ENCODE data around the gene ZDHHC20.
A peak's percentile ranks its signal among the peaks of the same experiment; 100 is the strongest.
"Not testable (repeated sequence)": the region's sequence is repeated elsewhere in the genome, so short reads cannot be mapped to it uniquely, and the experiment has no call there.

ZDHHC20 gene

DNA sequence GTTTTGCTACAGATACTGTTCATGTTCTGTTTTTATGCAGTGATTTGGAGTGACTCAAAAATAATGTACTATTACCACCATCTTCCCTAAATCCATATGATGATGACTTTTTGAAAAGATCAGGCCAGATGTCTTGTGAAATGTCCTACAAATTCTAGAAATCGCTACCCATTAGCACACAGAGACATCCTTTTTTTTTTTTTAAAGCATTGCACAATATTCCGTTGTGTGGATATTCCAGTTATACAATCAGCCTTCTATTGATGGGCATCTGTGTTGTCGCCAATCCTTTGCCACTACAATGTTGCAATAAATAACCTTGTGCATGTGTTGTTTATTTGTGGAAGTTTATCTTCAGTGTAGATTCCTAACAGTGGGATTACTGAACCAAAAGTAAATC, 24.5 kb downstream of the ZDHHC20 start:
- no peak for DNase-seq

DNA sequence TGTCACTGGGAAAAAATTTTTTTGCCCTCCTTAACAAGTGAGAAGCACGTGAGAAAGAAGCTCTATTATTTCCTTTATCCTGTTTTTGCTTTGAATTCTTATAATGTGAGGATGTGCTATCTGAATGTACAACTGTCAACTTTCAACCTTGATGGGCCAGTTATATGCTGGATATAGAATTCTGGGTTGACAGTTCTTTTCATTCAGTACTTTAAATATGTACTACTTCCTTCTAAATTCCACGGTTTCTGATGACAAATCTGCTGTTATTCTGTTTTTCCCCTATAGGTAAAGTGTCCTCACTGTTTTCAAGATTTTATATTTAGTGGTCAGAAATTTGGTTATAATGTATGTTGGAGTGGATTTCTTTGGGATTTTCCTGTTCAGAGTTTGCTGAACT, 29.9 kb downstream of the ZDHHC20 start:
- no peak for DNase-seq

DNA sequence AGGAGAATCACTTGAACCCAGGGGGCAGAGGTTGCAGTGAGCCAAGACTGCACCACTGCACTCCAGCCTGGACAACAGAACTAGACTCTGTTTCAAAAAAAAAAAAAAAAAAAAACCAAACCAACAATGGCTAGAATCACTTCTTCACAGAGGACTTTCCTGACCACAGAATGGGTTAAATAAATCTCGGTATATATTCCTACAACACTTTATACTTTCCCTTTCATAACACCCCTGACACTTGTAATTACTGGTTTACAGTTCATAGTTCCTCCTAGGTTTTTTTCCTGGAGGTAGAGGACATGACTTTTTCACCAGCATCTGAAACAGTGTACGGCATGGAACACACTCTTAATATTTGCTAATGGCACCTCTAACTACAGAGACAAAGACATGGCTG, 31.4 kb downstream of the ZDHHC20 start:
- DNase-seq = no peak

DNA sequence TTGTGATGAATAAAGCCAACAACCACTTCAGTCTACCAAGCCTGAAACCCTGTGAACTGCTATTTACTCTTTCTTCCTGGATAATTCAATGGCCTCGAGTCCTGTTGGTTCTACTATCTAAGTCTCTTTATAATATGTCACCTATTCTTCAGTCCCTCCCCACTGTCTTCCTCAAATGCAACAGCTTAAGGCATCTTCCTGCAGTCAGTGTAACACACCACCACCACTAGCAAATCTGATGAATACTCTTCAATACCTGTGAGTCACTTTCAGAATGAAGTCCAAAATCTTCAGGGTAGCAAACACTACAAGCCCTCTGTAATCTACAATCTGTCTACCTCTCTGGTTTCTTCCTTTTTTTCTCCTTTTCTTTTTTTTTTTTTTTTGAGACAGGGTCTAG, 32.9 kb downstream of the ZDHHC20 start:
- no peak for DNase-seq

DNA sequence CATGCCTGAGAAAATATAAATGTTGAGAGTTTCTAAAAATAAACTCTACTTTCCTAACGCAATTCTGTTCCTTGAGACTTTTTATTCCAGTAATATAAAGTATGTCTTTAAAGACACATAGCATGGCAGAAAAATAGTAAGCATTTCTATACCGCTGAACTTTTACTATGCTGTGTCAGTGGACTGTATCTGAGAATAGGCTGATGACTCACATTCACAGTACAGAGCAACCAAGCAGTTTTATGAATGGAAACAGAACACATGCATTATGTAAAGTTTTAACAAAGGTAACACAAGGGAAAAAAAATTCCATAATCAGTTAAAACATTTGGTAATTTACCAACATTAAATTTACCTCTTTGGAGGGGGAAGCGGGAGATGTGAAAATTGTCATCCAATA, 38.4 kb downstream of the ZDHHC20 start:
- DNase-seq = no peak

DNA sequence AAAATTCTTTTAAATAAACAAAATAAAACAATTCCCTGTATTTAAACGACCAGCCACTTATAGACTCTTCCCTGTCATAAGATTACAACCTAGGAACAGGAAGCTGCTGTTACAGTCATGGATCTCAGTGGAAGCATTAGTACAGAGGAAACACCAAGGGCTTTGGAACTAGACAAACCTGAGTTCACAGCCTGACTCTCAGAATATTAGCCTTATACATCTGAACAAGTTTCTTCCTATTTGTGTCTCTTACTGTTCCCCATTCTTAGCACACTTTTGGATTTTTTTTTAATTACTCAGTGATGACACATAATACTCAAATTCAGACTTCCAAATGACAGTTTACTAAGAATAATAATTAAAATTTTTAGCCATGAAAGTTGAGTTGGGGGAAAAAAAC, 46.1 kb downstream of the ZDHHC20 start:
- DNase-seq = no peak

DNA sequence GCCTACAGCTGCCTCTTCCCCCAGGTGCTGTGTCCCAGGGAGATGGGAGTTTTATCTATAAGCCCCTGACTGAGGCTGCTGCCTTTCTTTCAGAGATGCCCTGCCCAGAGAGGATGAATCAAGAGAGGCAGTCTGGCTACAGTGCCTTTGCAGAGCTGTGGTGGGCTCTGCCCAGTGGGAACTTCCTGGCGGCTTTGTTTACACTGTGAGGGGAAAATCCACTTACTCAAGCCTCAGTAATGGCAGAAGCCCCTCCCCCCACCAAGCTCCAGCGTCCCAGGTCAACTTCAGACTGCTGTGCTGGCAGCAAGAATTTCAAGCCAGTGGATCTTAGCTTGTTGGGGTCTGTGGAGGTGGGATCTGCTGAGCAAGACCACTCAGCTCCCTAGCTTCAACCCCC, 48.6 kb downstream of the ZDHHC20 start:
- not testable (repeated sequence) for DNase-seq

DNA sequence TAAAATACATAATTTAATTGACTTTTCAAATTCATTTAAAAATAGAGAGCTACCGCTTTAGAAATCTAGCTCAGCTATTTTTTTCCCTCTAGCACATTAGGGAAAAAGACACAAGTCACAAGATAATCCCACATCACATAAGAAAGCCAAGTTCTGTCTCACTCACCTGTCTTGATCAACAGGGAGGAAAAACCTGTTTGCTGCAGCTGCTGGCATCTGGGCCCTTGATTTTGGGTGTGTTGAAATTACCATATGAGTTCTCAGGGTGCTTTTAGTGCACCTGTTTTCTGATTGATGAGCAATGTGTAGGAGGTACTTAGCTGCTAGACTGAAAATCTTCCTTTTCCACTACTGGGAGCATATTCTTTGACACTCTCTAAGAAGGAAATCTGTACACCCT, 53.8 kb downstream of the ZDHHC20 start:
- DNase-seq = no peak

DNA sequence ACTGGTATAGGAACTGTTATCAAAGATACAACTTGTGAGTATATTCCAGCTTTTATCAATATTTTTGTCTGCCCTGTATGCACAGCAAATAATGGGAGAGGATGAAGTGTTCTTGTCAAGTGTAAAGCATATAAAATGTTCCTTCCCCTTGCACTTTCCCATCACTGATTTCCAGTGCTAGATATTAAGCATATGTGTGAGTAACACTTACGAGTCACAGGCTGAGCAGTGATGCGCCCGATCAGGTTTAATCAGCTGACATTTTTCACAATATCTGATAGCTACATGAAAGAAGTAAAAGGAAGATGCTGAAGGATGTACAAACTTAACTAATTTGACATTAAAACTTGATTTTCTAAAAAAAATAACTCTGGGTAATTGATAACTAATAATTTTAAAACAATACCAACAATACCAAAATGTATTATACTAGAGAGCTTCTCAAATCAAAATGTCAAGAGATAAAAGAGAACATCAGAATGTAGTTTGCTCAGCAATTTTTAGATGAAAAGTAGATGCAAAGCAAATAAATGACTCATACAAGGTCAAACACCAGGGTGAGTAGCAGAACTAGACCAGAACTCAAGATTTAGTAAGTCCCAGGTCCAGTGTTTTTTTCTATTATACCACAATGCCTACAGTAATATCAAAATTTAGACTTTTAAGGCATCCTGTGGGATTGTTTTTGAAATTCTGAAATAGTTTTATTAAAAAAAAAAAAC, 56.4 kb downstream of the ZDHHC20 start:
- no peak for DNase-seq

DNA sequence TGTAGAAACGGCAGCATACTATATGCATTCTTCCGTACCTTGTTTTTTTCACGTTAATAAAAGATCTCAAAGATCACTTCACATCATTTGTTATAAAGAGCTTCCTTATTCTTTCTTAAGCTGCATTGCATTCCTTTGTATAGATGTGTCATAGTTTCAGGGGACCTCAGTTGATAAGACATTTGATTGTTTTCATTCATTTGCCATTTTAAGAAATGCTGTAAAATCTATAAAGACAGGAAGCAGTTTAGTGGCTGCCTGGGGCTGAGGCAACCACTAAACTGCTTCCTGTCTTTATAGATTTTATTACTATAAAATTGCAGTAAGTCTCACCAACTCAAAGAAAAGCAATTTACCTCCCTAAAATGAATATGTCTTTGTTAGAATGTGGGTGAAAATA, 59.4 kb downstream of the ZDHHC20 start:
- peak in 1 of 2 donors; percentile 5 for DNase-seq

DNA sequence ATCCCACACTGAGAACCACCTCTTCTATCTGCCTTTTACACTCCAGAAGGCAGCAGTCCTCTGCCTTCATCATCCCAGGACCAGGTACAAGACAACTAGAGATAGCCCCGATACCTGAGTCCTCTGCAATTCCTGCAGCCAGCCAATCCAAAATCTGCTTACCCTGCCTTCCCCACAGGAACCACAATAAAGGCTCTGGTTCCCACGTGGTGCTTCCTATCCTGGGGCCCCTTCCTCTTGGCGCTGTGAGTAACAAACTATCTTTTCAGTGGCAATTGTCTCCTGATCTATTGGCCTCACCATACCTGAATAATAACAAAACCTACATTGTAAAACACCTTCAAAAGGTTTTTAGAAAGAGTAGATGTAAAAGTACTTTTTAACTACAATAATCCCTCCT, 63.1 kb downstream of the ZDHHC20 start:
- DNase-seq = peak in 1 of 2 donors; percentile 18

DNA sequence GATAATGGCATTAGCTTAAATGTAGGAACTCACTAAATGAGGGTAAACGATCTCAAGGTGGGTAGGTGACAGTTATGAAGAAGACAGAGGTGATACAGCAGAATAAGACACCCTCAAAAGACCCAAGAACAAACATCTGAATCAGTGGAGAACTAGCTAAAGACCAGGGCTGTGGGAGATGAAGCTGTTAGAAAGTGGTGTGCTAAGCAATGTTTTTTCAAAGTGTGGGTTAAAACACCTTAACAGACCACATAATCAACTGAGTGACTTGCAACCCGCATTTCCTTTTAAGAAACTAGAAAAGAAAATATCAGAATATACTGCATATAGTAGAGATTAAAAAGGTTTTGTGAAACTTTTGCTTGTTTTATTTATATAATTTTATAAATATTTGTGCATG, 70.0 kb downstream of the ZDHHC20 start:
- no peak for DNase-seq

DNA sequence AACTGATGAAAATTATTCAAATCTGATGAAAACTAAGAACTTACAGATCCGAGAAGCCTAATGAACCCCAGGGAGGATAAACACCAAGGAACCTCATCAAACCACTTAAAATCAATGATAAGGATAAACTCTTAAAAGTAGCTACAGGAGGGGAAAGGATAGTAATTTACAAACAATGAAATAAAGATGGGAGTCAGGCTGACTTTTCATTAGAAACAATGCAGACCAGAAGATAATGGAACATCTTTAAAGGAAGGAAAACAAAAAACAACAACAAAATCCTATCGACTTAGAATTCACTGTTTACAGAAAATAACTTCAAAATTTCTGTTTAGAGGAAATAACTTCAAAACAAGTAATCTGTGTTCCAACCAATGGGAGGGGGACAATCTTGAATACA, 73.4 kb downstream of the ZDHHC20 start:
- no peak for DNase-seq

DNA sequence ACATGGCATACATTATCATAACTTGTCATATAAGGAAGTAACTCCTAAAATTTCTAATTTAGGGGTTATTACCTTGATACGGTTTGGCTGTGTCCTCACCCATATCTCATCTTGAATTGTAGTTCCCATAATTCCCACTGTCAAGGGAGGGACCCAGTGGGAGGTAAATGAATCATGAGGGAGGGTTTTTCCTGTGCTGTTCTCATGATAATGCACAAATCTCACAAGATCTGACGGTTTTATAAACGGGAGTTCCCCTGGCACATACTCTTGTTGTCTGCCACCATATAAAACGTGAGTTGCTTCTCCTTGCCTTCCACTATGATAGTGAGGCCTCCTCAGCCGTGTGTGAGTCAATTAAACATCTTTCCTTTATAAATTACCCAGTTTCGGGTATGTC, 76.0 kb downstream of the ZDHHC20 start:
- no peak for DNase-seq

DNA sequence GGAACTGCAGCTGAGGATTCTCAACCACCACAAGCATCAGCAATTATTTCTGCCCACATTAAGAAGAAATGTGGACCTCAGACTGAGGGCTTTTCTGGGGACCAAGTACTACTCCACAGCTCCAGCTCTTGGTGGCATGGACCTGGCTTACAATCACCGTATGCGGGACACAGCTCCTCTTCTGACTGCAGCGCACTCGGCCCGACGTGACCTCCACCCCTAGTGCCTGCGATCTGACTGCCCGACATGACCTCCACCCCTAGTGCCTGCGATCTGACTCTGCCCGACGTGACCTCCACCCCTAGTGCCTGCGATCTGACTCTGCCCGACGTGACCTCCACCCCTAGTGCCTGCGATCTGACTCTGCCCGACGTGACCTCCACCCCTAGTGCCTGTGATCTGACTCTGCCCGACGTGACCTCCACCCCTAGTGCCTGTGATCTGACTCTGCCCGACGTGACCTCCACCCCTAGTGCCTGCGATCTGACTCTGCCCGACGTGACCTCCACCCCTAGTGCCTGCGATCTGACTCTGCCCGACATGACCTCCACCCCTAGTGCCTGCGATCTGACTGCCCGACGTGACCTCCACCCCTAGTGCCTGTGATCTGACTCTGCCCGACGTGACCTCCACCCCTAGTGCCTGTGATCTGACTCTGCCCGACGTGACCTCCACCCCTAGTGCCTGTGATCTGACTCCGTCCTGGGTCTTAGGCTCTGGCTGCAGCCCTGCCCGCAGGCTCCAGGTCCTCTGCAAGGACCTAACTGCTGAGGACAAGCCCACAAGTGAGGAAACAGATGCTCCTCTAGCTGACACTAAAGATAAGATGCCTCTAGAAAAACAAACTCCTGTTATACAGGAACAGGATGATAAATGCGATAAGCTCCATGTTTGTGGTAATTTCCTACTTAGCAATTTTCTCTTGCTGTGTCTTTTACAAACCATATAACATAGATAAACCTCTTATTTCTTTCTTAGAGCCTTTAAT, 81.8 kb downstream of the ZDHHC20 start:
- DNase-seq = not testable (repeated sequence)

DNA sequence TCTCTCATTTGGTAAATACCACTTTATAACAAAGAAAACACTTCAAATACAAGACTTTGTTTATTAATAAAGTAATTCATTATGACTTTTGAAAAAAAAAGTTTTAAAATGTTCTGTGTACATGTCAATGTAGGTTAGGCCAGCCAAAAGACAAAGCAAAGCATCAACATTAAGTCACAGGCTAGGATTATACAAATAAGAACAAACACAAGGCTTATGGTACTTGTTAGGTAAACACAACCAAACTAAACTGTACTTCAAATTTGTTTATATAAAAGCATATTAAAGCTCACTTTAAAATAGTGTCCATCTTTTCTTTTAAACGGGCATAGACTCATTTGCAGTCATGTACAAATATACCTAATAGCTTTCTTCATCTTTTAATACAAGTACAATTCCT, 86.6 kb downstream of the ZDHHC20 start:
- no peak for DNase-seq

DNA sequence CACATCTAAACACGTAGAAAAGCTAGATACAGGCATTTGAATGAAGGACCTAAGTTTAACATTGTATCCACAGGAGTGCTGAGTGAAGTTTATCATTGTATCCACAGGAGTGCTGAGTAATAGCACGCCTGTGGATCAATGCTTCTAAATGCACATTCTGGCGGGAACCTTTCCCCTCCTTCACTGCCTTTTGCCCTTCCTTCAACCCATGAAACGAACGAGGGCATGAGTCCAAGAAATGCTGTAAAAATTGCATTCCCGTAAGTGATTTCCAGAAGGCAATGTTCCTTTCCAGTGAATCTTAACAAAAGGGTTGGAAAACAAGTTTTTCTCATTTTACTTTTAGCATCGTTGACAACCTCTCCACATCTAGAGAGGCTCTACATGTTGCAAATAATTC, 88.1 kb downstream of the ZDHHC20 start:
- no peak for DNase-seq

DNA sequence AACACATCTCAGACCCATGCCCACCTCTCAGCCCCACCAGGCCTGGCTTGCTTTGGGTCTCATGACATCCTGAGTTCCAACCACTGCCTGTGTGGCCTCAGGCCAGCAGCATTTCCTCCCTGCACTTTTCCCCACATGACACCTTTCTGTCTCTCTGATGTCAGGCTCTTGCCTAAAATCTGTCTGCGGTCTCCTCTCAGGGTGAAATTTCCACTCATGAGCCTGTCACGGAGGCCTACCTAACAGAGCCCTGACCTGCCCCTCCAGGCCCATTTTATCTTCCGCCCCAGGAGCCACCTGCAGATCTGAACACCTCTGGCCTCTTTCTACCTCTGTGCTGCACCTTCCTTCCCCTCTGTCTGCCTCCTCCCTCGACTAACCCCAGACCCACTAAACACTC, 93.5 kb downstream of the ZDHHC20 start:
- DNase-seq = peak; percentile 6 to 11

DNA sequence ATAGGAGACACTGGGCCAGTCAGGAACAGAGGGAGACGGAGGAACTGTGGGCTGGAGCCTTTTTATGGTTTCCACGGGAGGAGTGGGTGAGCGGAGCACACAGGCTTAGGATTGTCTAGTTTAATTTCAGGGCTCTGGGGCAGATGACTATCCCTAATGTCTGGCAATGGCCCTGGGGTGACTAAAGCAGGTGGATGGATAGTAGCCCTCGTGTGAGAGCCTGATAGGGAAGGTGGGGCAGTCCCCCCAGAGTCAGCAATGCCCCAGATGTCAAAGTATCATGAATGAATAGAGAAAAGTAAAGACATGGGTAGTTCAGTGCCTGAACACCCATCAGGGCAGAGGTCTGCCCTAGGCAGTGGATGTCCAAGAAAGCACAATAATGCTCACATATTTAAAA, 94.2 kb downstream of the ZDHHC20 start:
- DNase-seq = no peak

DNA sequence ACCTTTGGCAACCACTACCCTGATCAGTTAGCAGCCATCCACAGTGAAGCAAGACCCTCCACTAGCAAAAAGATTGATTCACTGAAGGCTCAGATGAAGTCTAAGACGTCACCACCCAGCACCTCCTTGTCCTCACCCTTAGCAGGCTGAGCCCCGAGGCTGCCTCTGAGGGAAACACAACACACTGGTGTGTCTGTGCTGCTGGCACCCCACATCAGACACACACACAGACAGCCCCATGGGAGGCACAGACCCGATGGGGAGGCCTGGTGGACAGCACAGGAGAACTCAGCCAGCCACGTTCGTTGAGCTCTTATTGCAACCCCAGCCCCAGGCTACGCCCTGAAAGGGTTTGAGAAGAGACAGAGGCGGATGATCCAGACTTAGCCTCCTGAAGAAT, 94.7 kb downstream of the ZDHHC20 start:
- DNase-seq = no peak

DNA sequence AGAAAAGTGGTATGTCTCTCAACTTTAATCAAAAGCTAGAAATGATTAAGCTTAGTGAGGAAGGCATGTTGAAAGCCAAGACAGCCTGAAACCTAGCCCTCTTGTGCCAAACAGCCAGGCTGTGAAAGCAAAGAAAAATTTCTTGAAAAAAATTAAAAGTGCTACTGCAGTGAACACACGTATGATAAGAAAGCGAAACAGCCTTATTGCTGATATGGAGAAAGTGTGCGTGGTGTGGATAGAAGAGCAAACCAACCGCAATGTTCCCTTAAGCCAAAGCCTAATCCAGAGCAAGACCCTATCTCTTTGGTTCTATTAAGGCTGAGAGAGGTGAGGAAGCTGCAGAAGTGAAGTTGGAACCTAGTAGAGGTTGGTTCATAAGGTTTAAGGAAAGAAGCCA, 96.4 kb downstream of the ZDHHC20 start:
- DNase-seq = no peak

DNA sequence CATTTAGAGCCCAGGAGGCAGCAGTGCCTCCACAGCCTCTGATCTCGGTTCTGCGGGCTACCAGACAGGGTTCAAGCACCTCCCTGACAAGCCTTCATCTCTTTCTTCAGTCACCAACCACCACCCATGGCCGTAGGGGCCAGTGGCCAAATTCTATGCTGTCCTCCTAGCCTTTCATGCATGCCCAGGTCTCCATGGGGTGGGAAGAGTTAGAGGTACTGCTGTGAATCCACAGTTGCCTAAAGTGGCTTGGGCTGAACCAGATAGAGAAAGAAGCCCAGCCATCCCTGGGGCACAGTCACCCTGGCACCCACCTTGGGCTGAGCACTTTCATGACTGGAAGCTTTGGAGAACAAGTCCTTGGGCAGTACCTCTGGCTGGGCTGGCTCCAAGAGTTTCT, 97.4 kb downstream of the ZDHHC20 start:
- DNase-seq = no peak

DNA sequence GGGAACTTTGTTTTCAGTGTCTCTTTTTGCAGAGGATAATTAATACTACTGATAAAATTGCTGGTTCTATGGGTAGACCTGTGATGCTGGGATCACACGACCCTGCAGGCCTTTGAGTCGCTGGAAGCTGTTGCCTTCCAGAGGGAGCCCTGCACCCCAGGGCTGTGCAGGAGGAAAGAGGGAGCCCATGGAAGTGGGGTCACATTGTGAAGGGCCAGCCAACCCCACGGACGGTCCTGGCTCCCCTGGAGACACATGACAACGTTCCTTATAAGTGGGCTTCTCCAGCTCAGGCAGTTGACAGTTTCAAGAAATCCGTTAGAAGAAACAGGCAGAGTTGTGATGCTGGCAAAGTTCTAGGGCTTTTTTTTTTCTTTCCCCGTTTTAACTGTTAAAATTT, 98.0 kb downstream of the ZDHHC20 start:
- DNase-seq = no peak

DNA sequence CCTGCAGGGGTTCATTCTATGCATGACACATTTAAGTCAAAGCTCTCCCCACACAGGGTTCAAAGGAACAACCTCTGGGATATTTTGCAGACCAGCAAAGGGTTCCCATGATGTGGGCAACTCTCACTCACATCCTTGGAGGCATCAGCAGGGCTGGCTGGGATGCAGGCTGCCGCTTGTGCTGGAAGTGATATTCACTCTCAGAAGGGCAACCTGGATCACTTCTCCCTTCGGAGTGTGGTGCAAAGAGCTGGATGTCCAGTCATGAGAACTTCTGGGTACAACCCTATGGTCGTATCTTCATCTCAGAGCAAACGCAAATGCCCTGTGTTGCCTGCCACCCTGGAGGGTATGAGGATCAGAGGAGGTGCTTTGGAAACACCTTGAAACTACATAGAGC, 98.6 kb downstream of the ZDHHC20 start:
- no peak for DNase-seq
